Forelimb muscle (tissue), 1 donor: ENCODE data around the gene OR5L1. TPM values are rescaled to one million over a fixed set of nuclear protein-coding genes. Genes with fewer than 3 reads are reported as not detected.

ENCODE experiments used
- DNase-seq: peaks from one replicate; pipeline ENCODE4 v3.0.0-alpha.2; 2013; ENCODE audit warnings: low read depth
- polyA plus RNA-seq: library from polyadenylated mRNA; unstranded; fragments of 120-200 nt; gene quantifications from one replicate; pipeline ENCODE4 v1.2.1, GENCODE V29; 2013; ENCODE audit not compliant: insufficient read length

Gene OR5L1
- not detected for polyA plus RNA-seq

GRCh38 chr11:55811067-55811466, at the start of gene OR5L1:
Gene OR5L1 (plus strand): TSS chr11:55811367. CDS start chr11:55811467, 100 bp downstream.
- no peak for DNase-seq

GRCh38 chr11:55773138-55773537, 38.0 kb upstream of the OR5L1 start, which contains the start of gene OR5D13:
Gene OR5D13 (plus strand): TSS chr11:55773438. CDS start chr11:55773438, 0 bp downstream.
- no peak for DNase-seq

GRCh38 chr11:55791606-55792005, 19.6 kb upstream of the OR5L1 start:
- no peak for DNase-seq

- DNase-seq, result no peak
Measured at GRCh38 chr11:55793321-55793720, 17.8 kb upstream of the OR5L1 start.

GRCh38 chr11:55795256-55795655, 15.9 kb upstream of the OR5L1 start, which contains the start of gene OR5D14:
Gene OR5D14 (plus strand): TSS chr11:55795556. CDS start chr11:55795556, 0 bp downstream.
- no peak for DNase-seq

GRCh38 chr11:55806248-55806647, 4.9 kb upstream of the OR5L1 start:
- DNase-seq, result no peak

- no peak for DNase-seq
Measured at GRCh38 chr11:55819330-55819729, 8.2 kb downstream of the OR5L1 start, which contains the start of gene OR5D18. Gene OR5D18 (plus strand): TSS chr11:55819630. CDS start chr11:55819630, 0 bp downstream.

GRCh38 chr11:55826919-55827318, 15.8 kb downstream of the OR5L1 start, which contains the start of gene OR5L2:
Gene OR5L2 (plus strand): TSS chr11:55827219. CDS start chr11:55827219, 0 bp downstream.
- DNase-seq, result no peak

GRCh38 chr11:55838452-55838851, 27.3 kb downstream of the OR5L1 start, which contains the start of gene OR5D16:
Gene OR5D16 (plus strand): TSS chr11:55838752. CDS start chr11:55838752, 0 bp downstream.
- DNase-seq, result no peak

GRCh38 chr11:55847453-55847852, 36.3 kb downstream of the OR5L1 start:
- DNase-seq, result no peak

- DNase-seq, result no peak
Measured at GRCh38 chr11:55849037-55849436, 37.9 kb downstream of the OR5L1 start.

GRCh38 chr11:55852141-55852540, 41.0 kb downstream of the OR5L1 start:
- DNase-seq, result no peak

GRCh38 chr11:55854704-55855103, 43.5 kb downstream of the OR5L1 start:
- DNase-seq, result no peak

Other genes starting within 250 kb of the OR5L1 start
- not detected for gene OR4C16, start 239.2 kb upstream of the OR5L1 start, polyA plus RNA-seq
- gene OR4C11, start 203.7 kb upstream of the OR5L1 start, polyA plus RNA-seq, result not detected
- gene OR4P4, start 176.3 kb upstream of the OR5L1 start, polyA plus RNA-seq, result not detected
- gene OR4S2, start 163.0 kb upstream of the OR5L1 start, polyA plus RNA-seq, result not detected
- gene OR4C6, start 149.2 kb upstream of the OR5L1 start, polyA plus RNA-seq, result not detected
- not detected for gene OR5D13, start 37.9 kb upstream of the OR5L1 start, polyA plus RNA-seq
- gene OR5D14, start 15.8 kb upstream of the OR5L1 start, polyA plus RNA-seq, result not detected
- not detected for gene OR5D18, start 8.3 kb downstream of the OR5L1 start, polyA plus RNA-seq
- gene OR5L2, start 15.9 kb downstream of the OR5L1 start, polyA plus RNA-seq, result not detected
- not detected for gene OR5D16, start 27.4 kb downstream of the OR5L1 start, polyA plus RNA-seq
- gene TRIM51, start 71.9 kb downstream of the OR5L1 start, polyA plus RNA-seq, result not detected
- gene OR5W2, start 103.2 kb downstream of the OR5L1 start, polyA plus RNA-seq, result not detected
- gene OR5I1, start 125.0 kb downstream of the OR5L1 start, polyA plus RNA-seq, result not detected
- not detected for gene OR10AG1, start 158.6 kb downstream of the OR5L1 start, polyA plus RNA-seq
- gene OR5F1, start 183.3 kb downstream of the OR5L1 start, polyA plus RNA-seq, result not detected
- 0.01 TPM for gene OR5AS1, start 216.3 kb downstream of the OR5L1 start, polyA plus RNA-seq